Smooth muscle cell of the umbilical artery (primary cell): ENCODE measurements around the gene SNAP29. TPM values are rescaled to one million over a fixed set of nuclear protein-coding genes. Genes with fewer than 3 reads are reported as not detected.

Experiments
- total RNA-seq: library from RNA; depleted of rRNA; stranded (reverse); fragments of >200 nt; gene quantifications from 2 replicates; pipeline ENCODE4 v1.2.3, GENCODE V29; 2014

The SNAP29 gene
- total RNA-seq, result 5.0 and 7.1 TPM in 2 replicates

DNA sequence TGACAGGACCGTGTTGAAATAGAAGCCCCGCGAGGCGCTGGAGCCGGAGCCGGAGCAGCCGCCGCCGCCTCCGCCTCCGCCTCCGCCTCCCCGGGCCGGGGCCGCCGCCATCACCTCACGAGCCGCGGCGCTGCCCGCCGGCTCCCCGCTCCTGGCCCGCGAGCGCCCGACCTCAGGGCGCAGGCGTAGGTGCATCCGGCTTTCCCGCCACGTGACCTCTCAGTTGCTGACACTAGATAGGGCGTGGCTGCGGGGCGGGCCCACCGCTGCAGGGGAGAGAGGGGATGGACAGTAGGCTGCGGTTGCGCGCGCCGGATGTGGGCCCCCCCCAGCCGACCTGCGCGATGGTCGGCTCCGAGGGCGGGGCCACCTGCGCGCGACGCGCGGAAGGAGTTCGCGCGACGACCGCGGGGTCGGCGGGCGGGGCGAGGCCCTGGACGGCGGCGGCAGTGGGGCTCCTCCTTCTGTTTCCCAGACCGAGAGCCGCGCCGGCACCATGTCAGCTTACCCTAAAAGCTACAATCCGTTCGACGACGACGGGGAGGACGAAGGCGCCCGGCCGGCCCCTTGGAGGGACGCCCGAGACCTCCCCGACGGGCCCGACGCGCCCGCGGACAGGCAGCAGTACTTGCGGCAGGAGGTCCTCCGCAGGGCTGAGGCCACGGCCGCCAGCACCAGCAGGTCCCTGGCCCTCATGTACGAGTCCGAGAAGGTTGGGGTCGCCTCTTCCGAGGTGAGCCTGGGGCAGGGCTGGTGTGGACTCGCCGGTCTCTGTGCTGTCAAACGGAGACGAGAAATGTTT, at the start of gene SNAP29, which contains the start of gene PI4KA:
Gene SNAP29, plus strand, starts transcription at position 393 of the 802 bp plus-strand sequence. Its CDS starts 104 bp downstream, at position 497.
Gene PI4KA, minus strand, starts transcription at position 197 of the 802 bp plus-strand sequence. Its CDS starts 86 bp downstream, at position 111.

DNA sequence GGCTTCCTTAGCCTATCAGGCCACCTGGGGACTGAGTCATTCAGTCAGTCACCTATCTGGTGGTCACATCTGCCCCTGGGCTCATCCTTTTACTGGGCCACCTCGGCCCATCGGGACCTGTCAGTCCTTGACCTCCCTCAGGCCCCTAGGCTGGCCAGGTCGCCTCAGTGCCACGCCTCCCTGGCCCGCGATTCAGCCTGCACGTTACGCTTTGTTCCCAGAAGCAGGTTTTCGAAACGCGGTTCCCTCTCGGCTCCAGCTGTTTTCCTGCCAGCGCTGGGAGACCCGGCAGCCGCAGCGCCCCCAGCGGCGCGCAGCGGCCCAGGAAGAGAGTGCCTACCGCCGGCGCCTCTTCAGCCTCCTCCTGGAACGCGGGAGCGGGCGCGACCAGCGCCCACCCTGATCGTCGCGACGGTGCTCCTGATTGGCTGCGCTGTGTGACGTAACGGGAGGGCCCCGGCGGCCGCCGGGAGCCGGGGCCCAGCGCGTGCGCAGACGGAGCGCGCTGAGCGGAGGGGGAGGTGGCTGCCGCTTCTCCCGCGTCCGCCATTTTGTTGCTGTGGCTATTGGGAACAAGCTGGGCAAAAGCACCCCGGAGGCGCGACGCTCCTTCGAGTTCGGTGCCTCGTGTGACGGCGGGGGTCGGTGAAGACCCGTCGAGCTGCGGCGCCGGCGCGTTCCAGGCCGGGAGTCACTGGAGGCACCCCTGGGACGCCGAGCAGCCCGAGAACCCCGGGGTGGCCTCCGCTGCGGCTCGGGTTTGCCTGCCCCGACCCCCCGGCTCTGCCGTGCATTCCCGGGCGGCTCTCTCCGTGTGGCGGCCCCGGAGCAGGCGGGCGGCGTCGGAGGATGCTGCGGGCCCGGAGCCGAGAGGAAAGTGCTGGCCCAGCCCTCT, 58.4 kb downstream of the SNAP29 start, which contains the start of gene CRKL:
Gene CRKL, plus strand, starts transcription at position 492 of the 895 bp plus-strand sequence. CDS start 528 bp downstream, outside the sequence.

Other genes starting within 250 kb of the SNAP29 start
- gene SERPIND1, start 84.9 kb upstream of the SNAP29 start, total RNA-seq, result not detected in 2 replicates
- 19.6 and 39.4 TPM in 2 replicates for gene PI4KA, start 196 bp upstream of the SNAP29 start, total RNA-seq
- gene CRKL, start 58.4 kb downstream of the SNAP29 start, total RNA-seq, result 43.4 and 48.3 TPM in 2 replicates
- 0.59 and 0.78 TPM in 2 replicates for gene AIFM3, start 108.2 kb downstream of the SNAP29 start, total RNA-seq
- 54.3 and 67.1 TPM in 2 replicates for gene LZTR1, start 123.3 kb downstream of the SNAP29 start, total RNA-seq
- gene THAP7, start 143.1 kb downstream of the SNAP29 start, total RNA-seq, result 14.5 and 23.2 TPM in 2 replicates
- 4.5 and 8.3 TPM in 2 replicates for gene P2RX6, start 156.2 kb downstream of the SNAP29 start, total RNA-seq
- gene SLC7A4, start 173.6 kb downstream of the SNAP29 start, total RNA-seq, result 0.30 TPM in 1 of 2 replicates, not detected in the other
- gene LRRC74B, start 186.9 kb downstream of the SNAP29 start, total RNA-seq, result under 0.01 TPM in 1 of 2 replicates, not detected in the other